MV-4-11 (cell line): ENCODE results near the gene C11orf87.
A peak's percentile ranks its signal among the peaks of the same experiment; 100 is the strongest.

Experiments used
- DNase-seq: peaks from one replicate; lab custom pipeline; 2025; lab: John Stamatoyannopoulos, UW

Gene C11orf87

DNA sequence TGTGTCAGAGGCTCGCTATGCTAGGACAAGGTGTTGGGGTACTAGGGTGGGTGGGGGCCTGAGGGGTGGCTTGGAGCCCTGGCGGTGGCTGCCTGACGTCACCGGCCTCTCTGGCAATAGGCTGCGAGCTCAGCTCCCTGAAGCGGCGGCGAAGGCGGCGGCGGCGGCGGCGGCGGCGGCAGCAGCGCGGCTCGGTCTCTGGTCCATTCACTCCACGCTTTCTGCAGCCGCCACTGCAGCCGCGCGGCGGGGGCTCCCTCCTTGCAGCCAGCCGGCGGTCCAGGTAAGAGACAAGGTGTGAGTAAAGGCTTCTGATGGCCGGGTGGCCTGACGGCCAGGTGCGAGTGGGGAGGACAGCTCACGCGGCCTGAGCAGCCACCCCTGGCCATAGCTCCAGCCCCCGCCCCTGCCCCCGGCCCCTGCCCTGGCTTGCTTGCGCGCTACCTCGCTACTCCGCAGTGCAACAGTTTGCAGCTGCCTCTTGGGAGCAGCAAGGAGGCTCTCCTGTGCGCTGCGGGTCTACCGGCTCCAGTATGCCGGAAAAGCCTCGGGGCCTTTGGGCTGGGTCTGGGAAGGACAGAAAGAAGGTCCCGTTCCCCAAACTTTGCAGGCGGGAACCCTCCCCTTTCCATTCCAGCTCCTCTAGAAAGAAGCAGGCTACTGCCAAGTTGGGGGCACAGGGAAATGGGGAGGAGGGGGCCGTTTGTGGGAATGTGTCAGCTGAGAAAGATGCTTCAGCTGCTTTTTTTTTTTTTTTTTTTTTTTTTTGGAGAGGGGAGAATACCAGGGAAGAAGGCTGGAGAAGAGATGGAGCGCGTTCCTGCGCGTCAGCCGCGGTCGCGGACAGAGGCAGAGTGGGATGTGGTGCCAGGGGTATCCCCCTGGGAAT is at the start of gene C11orf87:
C11orf87 (plus strand) TSS at position 210 of the 889 bp plus-strand sequence. CDS start 1,444 bp downstream, outside the sequence.
- no peak for DNase-seq

- no peak for DNase-seq
Measured at GRCh38 chr11:109374032-109374431, 48.0 kb upstream of the C11orf87 start.

- peak; percentile 60 for DNase-seq
Measured at GRCh38 chr11:109374441-109374840, 47.5 kb upstream of the C11orf87 start.

DNA sequence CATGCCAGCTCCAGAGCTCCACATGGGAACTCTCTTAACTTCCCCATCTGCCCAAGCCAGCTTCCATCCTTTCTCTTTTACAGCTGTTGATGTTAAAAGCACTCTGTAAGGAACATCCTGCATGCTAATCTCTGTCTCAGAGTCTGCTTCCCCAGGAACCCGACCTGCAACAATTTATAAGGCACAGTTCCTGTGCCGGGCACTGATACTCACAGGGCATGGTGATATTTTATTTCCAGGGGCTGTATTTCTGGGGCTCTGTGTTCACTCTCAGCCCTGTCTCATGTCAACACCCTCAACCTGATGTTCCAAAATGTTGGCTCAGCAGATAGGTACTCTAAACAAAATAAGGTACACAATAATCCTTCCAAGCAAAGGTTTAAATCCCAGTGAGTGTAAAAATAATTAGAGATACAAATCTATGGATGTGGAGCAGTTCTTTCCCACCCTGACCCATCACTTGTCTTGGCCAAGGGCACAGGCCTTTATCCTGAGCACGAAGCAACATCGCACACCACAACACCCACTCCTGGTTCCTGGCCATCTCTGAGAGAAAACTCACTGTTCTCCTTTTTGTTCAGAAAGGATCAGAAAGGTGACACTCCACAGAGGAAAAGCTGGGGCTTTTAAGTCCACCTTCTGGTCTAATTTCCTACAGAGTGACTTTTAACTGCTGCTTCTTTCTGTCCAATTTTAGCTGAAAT is 44.8 kb upstream of the C11orf87 start:
- no peak for DNase-seq

- DNase-seq: no peak
Measured at GRCh38 chr11:109378034-109378433, 44.0 kb upstream of the C11orf87 start.

DNA sequence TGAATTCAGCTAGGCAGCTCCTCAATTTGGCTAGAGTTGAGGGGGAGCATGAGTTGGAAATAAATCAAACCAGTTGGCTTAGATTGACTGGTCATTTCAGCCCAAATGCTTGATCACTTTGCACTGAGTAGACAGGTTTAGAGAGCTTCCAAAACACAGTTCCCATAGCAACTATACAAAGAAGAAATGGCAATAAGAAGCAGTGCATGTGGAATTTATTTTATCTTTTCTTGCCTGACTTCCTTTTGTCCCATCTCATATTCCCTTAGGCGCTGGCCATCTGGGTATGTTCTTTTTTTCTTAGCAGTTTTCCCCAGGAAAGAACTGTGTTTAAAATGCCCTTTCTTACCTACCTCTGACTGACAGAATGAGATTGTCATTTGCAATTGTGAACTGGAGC is 38.7 kb upstream of the C11orf87 start:
- DNase-seq: no peak

DNA sequence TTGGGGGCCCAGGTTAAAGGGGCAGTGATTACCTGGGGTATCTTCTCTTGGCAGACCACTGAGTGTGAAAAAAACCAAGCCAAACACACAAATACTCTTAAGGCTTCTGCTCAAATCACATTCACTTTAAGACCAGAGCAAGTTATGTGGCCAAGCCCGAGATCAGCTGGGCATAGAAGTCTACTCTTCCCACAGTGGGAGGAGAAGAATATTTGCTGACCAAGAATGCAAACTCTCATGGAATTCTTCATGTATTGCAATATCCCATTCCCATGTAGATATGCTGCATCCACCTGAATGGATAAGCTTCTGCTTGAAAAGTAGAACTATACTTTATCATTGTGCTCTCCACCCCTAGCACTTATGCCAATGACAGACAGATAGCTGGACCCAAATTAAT is 37.1 kb upstream of the C11orf87 start:
- DNase-seq: no peak

DNA sequence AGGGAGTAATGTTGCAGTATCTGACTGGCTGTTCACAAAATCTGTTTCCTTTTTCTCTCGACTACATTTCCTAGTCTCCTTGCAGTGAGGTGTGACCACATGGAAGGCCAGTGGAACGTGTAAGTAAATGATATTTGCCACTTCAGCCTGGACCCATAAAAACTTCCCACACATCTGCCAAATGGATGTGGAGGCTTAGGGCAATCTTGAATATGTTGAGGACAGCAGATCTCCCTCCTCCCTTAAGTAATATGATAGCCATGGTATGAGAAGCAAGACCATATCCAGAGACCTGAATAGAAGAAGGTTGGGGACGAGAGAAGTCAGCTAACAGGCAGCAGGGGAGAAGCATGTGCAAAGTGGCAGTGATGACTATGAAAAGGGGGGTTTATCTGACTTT is 33.0 kb upstream of the C11orf87 start:
- no peak for DNase-seq

DNA sequence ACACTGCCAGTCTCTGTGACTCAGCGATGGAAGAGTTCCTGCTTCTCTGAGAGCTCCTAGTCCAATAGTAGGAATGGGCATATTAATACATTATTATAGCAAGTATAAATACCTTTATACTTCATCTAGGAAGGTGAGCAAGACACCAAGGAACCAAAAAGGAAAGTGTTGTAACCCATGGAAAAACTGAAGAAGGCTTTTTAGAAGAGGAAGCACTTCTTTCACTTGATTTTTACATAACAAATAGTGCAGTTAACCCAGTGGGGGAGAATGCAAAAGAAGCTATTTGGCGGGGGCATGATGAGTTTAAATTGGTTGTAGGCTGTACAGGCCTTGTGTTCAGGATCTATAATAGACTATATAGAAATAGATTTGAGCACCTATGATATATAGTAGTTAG is 31.2 kb upstream of the C11orf87 start:
- no peak for DNase-seq

DNA sequence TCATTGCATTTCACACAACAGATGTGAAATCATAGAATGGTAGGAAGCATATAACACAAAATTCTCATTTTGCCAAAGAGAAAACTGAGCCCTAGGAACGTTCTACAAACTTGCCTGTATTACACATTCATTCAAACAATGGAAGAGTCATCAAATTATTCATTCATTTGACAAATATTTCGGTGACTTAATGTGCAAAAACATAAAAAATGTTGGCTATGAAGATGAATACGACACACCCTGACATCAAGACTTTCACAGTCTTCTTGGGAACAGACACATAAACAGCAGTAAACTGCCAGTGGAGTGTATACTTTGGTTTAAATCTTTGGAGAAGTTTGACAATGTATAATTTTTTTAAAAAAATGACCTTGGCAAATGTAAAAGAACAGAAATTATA is 20.4 kb upstream of the C11orf87 start:
- no peak for DNase-seq

DNA sequence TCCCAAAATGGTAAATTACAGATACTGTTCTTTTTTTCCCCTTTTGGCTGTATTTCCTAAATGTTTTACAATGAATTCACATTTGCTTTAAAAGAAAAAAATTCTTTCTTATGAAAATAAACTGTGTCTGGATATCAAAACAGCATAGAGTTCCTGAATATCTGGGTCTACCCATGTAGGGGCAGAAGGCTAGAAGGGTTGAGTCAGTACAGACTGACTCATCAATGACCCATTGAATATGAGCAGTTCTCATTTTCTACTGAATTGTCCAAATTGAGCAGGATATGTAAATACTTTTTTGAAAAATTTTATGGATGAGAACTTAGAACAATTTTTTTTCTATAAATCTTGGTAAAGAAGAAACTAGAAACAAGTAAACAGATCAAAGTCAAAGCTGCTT is 16.3 kb upstream of the C11orf87 start:
- no peak for DNase-seq

GRCh38 chr11:109416601-109417000 is 5.4 kb upstream of the C11orf87 start:
- DNase-seq: no peak

GRCh38 chr11:109422870-109423465 is 978 bp downstream of the C11orf87 start:
- no peak for DNase-seq

GRCh38 chr11:109423466-109424190 is 1.6 kb downstream of the C11orf87 start:
- no peak for DNase-seq

DNA sequence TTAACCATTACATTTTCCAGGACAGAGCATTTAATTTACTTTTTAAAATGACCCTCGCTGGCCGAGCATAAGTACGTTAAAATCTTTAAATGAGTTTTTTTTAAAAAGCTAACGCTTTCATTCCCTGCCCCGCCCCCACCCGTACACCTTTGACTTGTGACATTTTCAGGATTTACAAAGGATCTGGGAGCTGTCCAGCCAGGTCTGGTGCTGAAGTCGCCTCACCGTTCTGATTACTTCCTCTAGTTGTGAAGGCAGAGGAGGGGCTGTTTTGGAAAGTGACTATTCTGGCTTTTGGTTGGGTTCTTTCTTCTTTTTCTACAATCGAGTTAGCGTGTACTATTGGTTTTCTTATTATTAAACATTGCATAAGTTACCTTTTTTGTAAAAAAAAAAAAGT is 2.9 kb downstream of the C11orf87 start:
- DNase-seq: no peak

DNA sequence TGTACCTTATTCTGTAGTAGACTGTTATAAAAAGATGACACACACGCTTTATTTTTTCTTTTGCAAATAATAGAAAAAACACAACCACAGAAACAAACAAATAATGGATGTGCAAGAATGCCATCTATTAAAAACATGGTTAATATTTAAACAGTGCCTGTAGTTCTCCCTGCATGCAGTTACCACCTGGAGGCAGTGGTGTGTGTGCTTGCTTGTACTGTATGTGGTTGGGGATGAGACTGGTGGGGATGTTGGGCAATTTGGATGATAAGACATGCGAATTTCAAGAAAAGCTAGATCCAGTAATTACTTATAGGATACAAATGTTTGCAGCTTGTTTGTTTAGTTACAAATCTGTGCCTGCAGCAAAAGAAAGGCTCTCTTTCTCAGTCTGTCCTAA is 3.6 kb downstream of the C11orf87 start:
- peak; percentile 7 for DNase-seq

- no peak for DNase-seq
Measured at GRCh38 chr11:109426442-109427240, 4.7 kb downstream of the C11orf87 start.

DNA sequence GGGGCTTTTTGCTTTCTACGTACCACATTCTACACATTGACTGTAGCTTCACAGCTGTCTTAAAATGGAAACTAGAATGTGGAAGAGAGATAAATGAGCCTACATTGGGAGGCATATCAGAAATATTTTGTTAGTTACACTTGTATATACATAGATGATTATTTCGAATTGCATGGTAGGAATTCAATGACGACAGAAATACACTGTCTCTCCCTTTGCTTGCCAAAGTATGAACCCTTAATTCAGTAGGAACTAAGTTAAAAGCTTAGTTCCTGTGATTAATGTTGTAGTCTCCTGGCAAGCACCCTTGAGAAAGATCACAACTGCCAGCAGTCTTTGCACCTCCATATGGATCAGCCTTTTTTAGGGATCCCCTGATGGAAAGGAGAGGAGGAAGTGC is 10.1 kb downstream of the C11orf87 start:
- no peak for DNase-seq

- no peak for DNase-seq
Measured at GRCh38 chr11:109433753-109434256, 11.8 kb downstream of the C11orf87 start.

DNA sequence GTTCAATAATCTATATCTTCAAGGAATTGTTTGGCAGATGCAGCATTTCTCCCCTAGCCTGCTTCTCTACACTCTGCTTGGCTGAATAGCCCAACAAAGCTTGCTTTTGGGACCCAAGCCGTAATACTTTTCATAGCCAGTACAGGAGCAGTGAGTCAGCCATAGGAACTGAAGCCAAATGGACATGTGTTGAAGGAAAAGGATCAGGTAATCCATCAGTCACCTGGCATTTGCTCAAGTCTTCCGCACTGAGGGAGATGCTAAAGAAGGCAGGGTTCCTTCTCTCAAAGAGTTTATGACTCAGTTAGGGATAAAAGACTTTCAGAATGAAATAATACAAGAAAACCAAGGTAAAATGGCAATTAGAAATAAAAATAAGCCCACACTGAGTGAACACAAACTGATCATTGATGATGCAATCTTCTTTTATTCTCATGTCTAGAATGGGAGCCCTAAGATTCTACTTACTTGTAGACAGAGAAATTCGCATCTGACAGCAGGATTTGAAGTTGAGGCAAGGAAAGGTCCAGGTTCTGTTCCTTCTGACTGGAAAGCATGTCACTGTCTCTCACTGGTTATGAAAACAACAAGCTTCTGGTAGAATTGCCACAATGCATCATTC is 13.2 kb downstream of the C11orf87 start:
- no peak for DNase-seq

DNA sequence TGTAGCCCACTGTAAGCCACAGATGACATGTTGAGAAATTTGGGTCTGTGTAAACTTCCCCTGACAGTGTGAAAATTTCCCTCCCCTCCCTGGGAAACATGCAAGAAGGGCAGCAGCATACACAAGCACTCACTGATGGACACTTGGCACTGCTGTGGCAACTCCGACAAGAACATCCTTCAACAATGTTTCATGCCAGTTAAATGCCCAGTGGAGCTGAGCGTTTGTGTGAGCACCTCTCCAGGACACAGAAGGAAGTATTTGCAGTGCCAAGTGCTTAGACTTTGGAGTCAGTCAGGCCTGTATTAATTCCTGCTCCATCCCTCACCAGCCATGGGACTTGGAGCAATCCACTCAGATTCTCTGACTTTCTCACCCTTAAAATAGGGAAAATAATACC is 17.7 kb downstream of the C11orf87 start:
- DNase-seq: no peak
